ENCODE data around the gene VWA8.
"Not testable (repeated sequence)": the region's sequence is repeated elsewhere in the genome, so short reads cannot be mapped to it uniquely, and the experiment has no call there.

Gene VWA8

DNA sequence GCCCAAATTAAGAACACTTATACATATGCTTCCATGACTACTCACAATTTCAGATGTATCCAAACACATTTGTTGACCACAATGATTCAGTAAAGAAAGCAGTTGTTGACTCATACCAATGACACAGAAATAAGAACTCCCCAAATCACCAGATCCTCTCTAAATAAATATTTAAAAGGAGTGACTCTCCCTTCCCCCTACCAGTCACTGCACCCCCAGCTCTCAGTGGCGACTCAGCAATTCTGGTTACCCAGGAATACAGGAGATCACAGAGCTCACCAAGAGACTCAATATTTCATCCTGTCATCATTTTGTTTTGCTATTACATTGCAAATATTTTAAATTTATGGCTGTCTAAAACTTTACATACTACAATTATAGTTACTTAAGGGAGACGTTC, 372.0 kb downstream of the VWA8 start:
- no peak for DNase-seq (ENCODE audit: low read depth in 2 of 2)

DNA sequence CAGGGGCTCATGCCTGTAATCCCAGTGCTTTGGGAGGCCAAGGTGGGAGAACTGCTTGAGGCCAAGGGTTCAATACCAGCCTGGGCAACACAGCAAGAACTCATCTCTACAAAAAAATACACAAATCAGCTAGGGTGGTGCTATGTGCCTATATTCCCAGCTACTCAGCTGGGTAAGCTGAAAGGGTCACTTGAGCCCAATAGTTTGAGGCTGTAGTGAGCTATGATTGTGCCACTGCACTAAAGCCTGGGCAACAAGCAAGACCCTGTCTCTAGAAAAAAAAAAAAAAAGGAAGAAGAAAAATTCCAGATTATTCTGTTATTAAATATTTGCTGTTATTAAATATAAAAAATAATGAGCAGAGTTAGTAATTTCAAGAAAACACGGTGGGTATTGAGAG, 372.5 kb downstream of the VWA8 start:
- no peak for DNase-seq (ENCODE audit: low read depth in 2 of 2)

DNA sequence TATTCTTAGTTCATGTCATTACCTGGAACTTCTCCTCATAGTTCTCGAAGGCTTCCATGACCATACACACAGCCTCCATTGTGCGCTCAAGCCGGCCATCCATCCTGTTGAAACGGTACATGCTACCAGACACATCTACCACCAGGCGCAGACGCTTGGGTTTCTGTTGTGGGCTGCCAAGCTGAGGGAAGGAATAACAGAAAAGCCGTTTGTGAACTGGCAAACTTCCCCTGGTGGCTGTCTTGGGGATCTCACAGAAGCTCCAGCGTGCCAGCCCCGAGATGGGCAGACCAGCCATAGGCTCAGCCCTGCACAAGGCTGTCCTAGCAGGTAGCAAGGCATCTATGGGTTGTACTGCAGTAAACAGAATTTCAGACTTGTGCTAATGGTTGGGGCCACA, 373.4 kb downstream of the VWA8 start:
- DNase-seq (ENCODE audit: low read depth in 2 of 2): peak in 1 of 2 donors; percentile 11

DNA sequence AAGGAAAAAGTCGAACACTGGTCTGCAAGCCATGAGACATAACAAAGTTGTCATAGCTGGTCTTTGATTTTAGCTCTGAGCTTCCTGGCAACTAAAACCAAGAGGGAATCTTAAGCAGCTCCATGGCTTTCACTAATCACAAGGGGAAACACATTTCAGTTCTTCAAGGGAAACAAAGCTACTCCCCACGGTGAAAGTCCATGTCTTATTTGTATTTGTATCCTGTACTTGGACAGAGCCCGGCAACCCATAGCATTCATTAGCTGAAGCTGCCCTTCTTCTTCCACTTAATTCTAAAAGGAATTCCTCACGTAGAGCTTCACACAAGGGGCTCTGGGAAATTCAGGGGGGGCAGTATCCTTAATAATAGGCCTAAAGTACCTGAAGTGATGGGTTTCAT, 374.7 kb downstream of the VWA8 start:
- DNase-seq (ENCODE audit: low read depth in 2 of 2): no peak

DNA sequence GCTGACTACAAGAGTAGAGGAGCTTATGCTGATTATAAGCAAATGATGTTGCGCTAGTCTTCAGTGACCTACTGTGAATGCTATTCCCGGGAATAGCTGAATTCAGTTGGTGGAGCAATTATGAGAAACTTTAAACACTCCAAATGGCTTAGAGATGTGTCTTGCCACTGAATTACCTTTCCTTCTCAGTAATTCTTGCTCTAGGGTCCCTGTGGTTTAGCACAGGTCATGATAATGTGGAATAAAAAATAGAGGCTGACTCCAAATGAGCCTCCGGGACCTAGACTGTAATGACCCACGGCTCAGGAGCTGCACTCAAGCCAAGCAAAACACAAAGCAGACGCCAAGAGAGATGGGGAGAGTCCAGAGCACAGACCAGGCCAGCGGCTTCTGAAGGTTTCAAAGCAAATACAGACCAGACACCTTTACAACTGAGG, 378.9 kb downstream of the VWA8 start:
- DNase-seq (ENCODE audit: low read depth in 2 of 2): no peak

DNA sequence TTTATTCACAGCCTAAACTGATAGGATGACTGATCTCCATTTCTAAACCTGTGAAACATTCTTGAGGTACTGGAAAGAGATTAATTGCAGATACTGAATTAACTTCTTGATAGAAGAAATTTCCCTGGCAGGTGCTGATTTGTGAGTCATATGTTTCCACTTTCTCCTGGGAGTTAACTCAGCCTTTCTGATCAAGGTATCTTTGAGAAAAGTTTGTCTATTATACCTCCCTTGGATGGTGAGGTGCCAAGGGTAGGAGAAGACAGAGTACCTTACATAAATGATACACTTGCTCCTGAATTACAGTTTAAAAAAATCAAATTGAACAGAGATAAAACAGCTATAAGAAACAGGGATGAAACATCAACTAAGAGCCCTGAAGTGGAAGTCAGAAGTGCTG, 380.6 kb downstream of the VWA8 start:
- no peak for DNase-seq (ENCODE audit: low read depth in 2 of 2)

DNA sequence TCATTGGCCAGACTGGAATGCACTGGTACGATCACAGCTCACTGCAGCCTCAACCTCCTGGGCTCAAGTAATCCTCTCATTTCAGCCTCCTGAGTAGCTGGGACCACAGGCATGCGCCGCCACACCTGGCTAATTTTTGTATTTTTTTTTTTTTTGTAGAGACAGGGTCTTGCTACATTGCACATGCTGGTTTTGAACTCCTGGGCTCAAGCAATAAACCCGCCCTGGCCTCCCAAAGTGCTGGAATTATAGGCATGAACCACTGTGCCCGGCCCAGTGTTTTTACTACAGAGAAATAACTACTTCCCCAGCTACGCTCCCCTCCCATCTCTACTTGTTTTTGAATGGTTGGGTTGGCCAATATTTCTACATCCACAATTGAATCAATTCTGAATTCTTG, 381.0 kb downstream of the VWA8 start:
- DNase-seq (ENCODE audit: low read depth in 2 of 2): no peak

DNA sequence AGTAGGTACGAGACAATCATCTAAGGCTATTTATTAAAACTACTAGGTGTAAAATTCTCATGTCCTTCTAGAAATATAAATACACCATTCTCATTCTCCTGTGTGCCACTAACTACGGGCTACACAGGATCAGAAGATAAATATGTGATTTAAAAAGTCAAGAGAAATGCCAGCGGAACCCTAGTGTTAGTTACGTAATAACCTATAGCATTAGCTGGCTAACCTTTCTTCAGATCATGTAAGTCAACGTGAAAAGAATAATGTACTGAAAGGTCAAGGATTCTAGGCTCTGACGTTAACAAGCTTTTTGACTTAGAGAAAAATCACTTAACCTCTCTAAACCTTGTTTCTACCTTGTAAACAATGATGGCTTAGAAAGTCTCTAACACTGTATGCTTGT, 381.7 kb downstream of the VWA8 start:
- no peak for DNase-seq (ENCODE audit: low read depth in 2 of 2)

DNA sequence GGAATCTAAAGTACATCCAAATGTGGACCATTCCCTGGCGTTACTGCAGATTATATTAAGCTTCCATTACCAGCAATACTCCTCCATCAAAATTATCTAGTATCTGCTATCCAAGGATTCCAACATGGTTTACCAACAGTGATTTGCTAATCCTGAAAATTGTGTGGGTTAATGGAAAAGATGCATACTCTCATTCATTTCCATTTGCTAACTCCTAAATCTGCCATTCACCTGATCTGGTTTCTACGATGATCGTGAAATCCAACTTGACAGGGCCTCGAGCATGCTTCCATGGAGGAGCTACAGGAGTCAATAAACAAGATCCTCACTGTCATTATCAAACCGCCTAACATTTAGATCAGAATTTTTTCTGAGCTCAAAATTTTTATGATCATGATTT, 382.5 kb downstream of the VWA8 start:
- no peak for DNase-seq (ENCODE audit: low read depth in 2 of 2)

DNA sequence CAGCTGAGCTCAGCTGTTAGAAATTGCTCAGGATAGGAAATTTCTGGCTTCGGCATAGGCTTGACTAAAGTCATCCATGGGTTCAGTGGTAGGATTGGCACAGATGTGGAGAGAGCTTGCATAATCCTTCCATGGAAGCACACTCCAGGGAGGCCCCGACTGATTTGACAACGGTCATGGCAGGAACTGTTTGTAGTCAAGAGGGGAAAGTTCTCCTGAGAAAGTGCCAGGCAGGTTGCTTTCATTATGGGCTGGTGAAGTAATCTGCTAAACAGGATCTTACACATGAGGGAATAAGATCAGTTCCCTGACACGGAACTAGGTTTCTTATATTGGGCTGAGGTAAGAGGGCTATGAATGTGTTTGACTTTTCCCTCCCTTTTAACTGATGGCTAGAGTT, 383.5 kb downstream of the VWA8 start:
- DNase-seq (ENCODE audit: low read depth in 2 of 2): no peak

DNA sequence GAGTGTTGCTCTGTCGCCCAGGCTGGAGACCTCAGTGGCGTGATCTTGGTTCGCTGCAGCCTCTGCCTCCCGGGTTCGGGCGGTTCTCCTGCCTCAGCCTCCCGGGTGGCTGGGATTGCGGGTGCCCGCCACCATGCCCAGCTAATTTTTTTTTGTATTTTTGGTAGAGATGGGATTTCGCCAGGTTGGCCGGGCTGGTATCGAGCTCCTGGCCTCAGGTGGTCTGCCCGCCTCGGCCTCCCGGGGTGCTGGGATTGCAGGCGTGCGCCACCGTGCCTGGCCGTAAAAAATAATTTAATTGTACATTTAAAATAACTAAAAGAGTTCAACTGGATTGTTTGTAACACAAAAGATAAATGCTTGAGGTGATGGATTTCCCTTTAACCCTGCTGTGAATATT, 387.3 kb downstream of the VWA8 start:
- not testable (repeated sequence) for DNase-seq (ENCODE audit: low read depth in 2 of 2)

DNA sequence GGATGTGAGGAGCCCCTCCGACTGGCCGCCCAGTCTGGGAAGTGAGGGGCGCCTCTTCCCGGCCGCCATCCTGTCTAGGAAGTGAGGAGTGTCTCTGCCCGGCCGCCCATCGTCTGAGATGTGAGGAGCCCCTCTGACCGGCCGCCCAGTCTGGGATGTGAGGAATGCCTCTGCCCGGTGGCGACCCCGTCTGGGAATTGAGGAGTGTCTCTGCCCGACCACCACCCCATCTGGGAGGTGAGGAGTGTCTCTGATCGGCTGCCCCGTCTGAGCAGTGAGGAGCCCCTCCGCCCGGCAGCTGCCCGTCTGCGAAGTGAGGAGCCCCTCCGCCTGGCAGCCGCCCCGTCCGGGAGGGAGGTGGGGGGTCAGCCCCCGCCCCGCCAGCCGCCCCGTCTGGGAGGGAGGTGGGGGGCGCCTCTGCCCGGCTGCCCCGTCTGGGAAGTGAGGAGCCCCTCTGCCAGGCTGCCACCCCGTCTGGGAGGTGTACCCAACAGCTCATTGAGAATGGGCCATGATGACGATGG, 389.0 kb downstream of the VWA8 start:
- not testable (repeated sequence) for DNase-seq (ENCODE audit: low read depth in 2 of 2)

DNA sequence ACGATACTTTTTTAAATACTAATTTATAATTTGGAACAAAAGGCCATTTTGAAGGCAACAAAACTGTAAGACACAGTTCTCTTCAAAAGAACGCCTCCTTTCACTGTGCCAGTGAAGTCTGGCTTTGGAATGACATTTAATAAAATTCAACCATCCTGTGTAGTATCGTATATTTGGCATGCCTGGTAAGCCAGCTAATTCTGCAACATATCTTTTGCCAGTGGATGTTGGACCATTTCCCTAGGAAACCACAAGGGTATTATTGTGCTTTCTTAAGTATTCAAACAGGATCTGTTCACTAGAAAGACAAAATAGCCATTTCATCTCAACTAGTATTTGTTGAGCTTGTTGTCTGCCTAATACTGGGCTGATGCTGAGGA, 391.9 kb downstream of the VWA8 start:
- DNase-seq (ENCODE audit: low read depth in 2 of 2): no peak

DNA sequence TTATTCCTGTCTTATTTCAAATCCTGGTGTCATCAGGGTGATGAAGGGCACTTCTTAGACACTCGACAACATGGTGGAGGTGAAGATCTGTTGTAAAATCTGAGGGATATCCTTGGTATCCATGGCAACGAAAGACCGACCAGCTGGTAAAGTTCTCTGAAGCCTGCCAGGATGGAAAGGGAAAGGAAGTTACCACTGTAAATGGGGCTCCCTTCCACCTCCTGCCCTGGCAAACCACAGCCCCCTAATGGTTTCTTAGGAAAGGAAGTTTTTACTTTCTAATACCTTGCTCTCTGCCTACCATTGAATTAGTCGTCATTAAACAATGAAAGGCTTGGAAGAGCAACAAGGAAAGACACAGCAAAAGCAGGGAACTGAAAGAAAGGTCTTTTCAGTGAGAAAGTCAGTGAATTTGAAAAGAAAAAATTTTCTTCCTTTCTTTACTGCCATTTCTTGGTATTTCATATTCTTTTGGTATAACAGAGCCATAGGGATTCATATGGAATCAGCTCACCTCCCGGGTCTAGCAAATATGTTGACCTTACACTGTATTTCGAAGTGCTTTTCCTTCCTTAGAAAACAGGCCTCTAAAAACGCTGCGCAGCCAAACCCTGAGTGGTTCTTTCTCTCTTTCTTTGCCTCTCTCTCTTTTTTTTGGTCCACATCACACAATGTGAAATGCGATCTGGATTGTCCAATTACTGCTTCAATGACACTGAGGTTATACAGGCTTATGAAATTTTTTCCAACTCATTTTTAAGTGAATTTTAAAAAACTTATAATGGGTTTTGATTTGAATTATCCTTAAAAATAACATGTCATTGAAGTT, 392.6 kb downstream of the VWA8 start:
- no peak for DNase-seq (ENCODE audit: low read depth in 2 of 2)

DNA sequence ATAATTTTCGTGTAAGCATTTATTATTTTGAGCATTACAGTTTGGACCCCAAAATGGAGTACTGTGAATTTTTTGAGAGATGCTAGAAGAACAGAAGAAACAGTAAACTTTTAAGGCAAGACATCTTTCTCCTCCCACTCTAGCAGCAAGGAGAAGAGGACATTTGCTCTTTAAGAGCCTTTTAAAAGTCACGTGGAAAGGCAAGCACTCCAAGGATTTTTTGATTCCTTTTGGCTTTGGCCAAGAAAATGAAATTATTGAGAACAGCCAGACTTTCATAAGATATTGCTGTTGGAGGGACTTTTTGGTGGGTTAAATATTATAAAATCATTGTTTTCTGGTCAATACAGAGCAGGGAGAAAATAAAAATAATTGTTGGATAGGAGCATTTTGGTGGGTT, 393.5 kb downstream of the VWA8 start:
- DNase-seq (ENCODE audit: low read depth in 2 of 2): no peak

DNA sequence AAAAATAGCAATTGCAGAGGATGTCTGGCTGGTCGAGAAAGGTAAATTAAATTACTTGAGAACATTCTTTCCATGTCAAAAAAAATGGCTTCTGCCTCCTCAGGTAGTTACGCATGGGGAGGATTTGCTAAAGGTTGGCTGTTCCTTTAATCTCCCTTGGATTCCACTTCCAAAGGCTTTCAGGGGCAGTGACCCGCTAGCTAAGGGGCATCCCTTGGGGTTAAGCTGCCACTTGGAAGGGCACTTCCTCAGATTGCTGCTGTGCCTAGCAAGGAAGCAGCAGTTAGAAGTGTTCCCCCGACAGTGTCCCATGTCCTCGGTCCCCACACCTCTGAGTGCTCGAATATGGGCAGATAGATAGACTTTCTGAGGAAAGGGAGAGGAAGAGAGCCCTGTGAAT, 395.1 kb downstream of the VWA8 start:
- no peak for DNase-seq (ENCODE audit: low read depth in 2 of 2)

DNA sequence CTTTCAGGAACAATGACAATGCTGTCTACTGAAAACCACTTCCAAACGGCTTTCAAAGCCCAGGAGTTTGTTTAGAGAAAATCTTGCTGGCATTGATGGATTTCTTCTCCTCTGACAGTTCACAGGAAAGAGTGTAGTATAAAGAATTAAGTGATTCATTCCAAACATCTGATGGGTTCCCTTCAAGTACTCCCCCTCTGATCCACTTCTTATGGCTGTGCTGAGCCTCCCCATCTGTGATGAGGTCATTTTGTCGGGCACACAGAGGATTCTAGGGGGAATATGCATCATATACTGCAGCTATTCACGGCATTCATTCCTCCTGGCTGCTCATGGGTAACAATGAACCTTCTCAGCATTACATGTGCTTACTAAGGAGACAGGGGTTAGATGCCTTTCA, 395.7 kb downstream of the VWA8 start:
- no peak for DNase-seq (ENCODE audit: low read depth in 2 of 2)

DNA sequence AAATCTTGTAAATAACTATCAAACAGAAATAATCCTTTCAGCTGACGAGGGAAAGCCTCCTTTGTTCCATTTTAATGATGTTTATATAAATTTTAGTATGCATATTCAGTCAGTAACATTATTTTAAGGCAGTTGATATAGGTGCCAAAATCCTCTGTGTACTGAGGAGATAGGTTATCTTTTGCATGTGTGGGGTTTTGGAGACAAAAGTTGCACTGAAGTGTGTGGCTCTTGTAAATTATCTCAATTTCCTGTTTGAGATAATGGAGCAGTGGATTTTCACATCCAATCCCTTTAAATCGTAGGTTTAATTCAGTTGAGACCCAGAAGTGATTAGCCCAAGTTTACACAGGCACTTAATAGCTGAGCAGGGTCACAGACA, 396.9 kb downstream of the VWA8 start:
- DNase-seq (ENCODE audit: low read depth in 2 of 2): no peak

DNA sequence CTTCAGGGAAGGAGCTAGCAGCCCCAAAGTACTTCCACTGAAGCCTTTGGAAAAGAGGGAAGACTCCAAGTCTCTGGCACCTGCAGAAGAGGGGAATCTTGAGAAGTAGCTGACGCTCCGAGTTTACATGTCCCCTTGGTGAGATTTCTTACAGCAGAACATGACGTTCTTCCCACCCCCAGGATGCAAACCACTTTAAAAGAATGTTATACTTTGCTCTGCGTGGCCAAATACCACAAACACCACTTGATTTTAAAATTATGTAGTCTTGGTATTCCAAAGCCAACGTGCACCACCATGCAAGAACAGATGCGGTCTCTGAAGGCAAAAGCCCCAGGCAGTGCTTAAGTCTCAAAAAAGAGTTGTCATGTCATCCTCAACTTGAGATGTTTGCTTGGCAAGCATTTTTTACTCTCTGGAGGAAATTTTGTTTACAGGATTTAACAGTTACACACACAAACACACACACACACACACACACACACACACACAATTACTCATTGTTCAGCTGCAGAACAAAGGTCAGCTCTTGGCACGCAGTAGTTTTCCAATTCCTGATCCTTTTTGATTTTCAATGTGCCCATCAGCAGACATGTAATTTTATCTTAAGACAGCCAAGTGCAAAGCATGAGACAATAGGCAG, 397.4 kb downstream of the VWA8 start:
- no peak for DNase-seq (ENCODE audit: low read depth in 2 of 2)

DNA sequence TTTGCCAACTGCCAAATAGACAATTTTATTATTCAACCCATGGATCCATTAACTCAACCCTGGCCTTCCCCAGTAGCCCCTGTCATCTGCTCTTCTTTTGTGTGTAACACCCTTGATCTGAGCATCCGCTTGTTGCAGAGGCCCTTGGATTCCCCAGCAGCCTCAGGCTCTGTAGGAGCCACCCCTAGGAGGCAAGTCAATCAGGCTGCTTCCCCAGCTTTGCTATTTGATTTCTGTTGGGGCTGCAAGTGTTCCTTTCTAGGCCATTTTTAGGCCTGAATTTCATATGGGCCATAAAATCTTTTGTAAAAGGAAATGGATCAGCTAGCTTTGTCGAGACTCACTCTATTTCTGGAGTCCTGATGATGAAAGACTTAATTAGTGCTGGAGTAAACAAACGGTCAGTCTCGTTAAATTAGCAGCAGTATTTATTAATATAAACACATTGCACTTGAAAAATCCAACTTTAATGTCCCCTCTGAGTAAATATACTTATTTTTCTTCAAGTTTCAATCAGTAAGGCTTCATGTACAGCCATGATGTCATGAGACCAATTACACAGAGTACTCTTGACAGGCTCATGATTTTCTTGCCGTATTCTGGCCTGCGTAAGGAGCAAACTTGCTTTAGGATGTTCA, 398.2 kb downstream of the VWA8 start:
- no peak for DNase-seq (ENCODE audit: low read depth in 2 of 2)

DNA sequence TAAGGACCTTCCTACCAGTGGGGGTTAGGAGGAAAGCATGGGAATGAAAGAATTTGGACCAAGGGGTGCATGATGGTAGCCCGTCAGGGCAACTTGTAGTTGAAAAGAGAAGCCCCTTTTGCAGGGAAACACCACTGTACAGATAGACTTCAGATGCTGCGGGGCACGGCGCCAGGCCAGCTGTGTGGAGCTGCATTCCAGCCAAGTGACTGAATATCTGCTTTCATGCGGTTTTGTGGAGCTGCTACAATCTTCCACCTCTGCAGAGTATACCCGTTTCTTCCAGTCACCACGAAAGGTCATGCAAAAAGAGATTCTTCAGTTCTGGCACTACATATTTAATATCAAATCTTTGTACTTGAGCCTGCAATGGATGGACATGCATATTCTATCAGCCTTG, 398.8 kb downstream of the VWA8 start:
- no peak for DNase-seq (ENCODE audit: low read depth in 2 of 2)

DNA sequence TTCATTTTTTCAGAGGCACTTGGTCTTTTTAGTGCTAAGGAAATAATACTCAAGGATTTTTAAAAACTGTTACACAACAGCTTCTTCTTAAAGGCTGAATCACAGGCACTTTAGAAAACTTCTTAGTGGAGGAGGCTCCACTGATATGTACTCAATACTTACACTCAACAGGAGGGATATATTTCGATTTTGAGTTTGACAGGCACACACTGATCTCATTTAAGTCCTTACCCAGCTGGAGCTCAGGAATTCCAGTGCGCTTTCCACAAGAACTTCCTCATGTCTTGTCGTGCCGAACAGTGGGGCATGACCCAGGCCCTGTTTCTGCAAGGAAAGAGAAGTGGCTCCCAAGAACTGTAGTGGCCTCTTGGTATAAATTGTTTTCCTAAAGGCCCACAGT, 399.7 kb downstream of the VWA8 start:
- no peak for DNase-seq (ENCODE audit: low read depth in 2 of 2)
